Measurements from ENCODE around the gene PIBF1.
"Not testable (repeated sequence)": the region's sequence is repeated elsewhere in the genome, so short reads cannot be mapped to it uniquely, and the experiment has no call there.

DNA sequence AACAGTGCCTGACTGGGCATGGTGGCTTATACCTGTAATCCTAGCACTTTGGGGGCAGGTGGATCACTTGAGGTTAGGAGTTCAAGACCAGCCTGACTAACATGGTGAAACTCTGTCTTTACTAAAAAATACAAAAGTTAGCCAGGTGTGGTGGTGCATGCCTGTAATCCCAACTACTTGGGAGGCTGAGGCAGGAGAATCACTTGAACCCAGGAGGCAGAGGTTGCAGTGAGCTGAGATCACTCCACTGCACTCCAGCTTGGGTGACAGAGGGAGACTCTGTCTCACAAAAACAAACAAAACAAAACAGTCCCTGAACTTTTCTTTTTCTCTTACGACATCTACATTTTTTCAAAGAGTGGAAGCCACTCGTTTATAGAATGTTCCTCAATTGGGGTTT is 266.7 kb downstream of the PIBF1 start:
- TF ChIP-seq, protein P1, sequence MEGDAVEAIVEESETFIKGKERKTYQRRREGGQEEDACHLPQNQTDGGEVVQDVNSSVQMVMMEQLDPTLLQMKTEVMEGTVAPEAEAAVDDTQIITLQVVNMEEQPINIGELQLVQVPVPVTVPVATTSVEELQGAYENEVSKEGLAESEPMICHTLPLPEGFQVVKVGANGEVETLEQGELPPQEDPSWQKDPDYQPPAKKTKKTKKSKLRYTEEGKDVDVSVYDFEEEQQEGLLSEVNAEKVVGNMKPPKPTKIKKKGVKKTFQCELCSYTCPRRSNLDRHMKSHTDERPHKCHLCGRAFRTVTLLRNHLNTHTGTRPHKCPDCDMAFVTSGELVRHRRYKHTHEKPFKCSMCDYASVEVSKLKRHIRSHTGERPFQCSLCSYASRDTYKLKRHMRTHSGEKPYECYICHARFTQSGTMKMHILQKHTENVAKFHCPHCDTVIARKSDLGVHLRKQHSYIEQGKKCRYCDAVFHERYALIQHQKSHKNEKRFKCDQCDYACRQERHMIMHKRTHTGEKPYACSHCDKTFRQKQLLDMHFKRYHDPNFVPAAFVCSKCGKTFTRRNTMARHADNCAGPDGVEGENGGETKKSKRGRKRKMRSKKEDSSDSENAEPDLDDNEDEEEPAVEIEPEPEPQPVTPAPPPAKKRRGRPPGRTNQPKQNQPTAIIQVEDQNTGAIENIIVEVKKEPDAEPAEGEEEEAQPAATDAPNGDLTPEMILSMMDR (IDR thresholded peaks at IDR 0.05), result not testable (repeated sequence)
- not testable (repeated sequence) for TF ChIP-seq POLR2A (IDR thresholded peaks at IDR 0.05)
